H1 (cell line): Measurements from ENCODE around the gene LUZP1. TPM values are rescaled to one million over a fixed set of nuclear protein-coding genes. Genes with fewer than 3 reads are reported as not detected.

ENCODE experiments used
- CTCF ChIA-PET: fragments of 300-600 bp; sonication (Branson Sonifier 250); formaldehyde crosslinking; loops from one replicate; lab custom pipeline; 2021; ENCODE audit not compliant: partially characterized antibody; lab: Charles Lee
- POLR2A ChIA-PET: fragments of 300-600 bp; sonication (Branson Sonifier 250); formaldehyde crosslinking; loops from one replicate; lab custom pipeline; 2021; ENCODE audit warnings: inconsistent platforms; ENCODE audit not compliant: partially characterized antibody; lab: Charles Lee
- DNase-seq, 2 experiments: peaks; one replicate each; pipeline versions ENCODE4 v3.0.0 to v3.0.0-alpha.2; 2010 to 2022; ENCODE audit warnings: low spot score in 2 of 2, low read depth in 1 of 2, mixed read lengths in 1 of 2
- FAIRE-seq: peaks from 2 replicates; lab custom pipeline; 2011; peaks lifted over from hg19 to GRCh38; lab: Jason Lieb, UNC
- H2AFZ ChIP-seq: 2 replicates; pipeline ENCODE4 v1.8.1; 2012; ENCODE audit warnings: low read length, inconsistent platforms
- H2AK5ac ChIP-seq: 2 replicates; pipeline ENCODE4 v1.6.1; 2013; ENCODE audit warnings: low read depth, low read length
- H2BK120ac ChIP-seq: replicated peaks from 2 replicates; pipeline ENCODE3; 2013; ENCODE audit warnings: low read depth, low read length, inconsistent platforms
- H2BK12ac ChIP-seq: 2 replicates; pipeline ENCODE4 v1.6.1; 2013; ENCODE audit warnings: low read depth, low read length
- H2BK15ac ChIP-seq: 2 replicates; pipeline ENCODE4 v1.6.1; 2013; ENCODE audit warnings: low read length
- H2BK20ac ChIP-seq: 2 replicates; pipeline ENCODE4 v1.6.1; 2013; ENCODE audit warnings: low read length
- H2BK5ac ChIP-seq: 2 replicates; pipeline ENCODE4 v1.6.1; 2013; ENCODE audit warnings: low read depth, low read length
- H3K14ac ChIP-seq: 2 replicates; pipeline ENCODE4 v1.6.1; 2013; ENCODE audit warnings: inconsistent platforms; ENCODE audit not compliant: insufficient read length
- H3K18ac ChIP-seq: 2 replicates; pipeline ENCODE4 v1.6.1; 2013; ENCODE audit warnings: low read length; ENCODE audit errors: extremely low read depth
- H3K23ac ChIP-seq: 2 replicates; pipeline ENCODE4 v1.6.1; 2013; ENCODE audit warnings: inconsistent platforms; ENCODE audit not compliant: insufficient read length
- H3K23me2 ChIP-seq: 2 replicates; pipeline ENCODE4 v1.6.1; 2013; ENCODE audit warnings: low read depth, low read length
- H3K27ac ChIP-seq: 2 replicates; pipeline ENCODE4 v1.6.1; 2011; ENCODE audit warnings: low read depth, low read length, inconsistent platforms
- H3K27me3 ChIP-seq, 4 experiments: replicated peaks in 1 of 4; 1 replicate in 1 of 4; 2 replicates in 3 of 4; pipeline versions ENCODE4 v1.6.1 to v1.8.1; 2011 to 2013; ENCODE audit warnings: low read length in 3 of 4, mild to moderate bottlenecking in 3 of 4, inconsistent platforms in 2 of 4, mixed read lengths in 2 of 4, moderate library complexity in 1 of 4; ENCODE audit not compliant: control insufficient read depth in 3 of 4, insufficient read depth in 3 of 4; ENCODE audit errors: extremely low read depth in 1 of 4
- H3K36me3 ChIP-seq, 4 experiments: 2 replicates each; pipeline versions ENCODE4 v1.6.1 to v1.8.1; 2011 to 2013; ENCODE audit warnings: mild to moderate bottlenecking in 4 of 4, low read length in 3 of 4, moderate library complexity in 2 of 4, control low read depth in 1 of 4, inconsistent platforms in 1 of 4; ENCODE audit not compliant: insufficient read depth in 4 of 4, control insufficient read depth in 2 of 4
- H3K4ac ChIP-seq: replicated peaks from 2 replicates; pipeline ENCODE3; 2013; ENCODE audit warnings: low read length, low read depth, mixed read lengths, inconsistent platforms; ENCODE audit not compliant: insufficient read length
- H3K4me1 ChIP-seq, 4 experiments: replicated peaks in 1 of 4; 1 replicate in 1 of 4; 2 replicates in 3 of 4; pipeline versions ENCODE4 v1.6.1 to v1.8.1; 2011 to 2013; ENCODE audit warnings: low read length in 3 of 4, inconsistent platforms in 2 of 4, mixed read lengths in 1 of 4; ENCODE audit not compliant: insufficient read depth in 4 of 4, control insufficient read depth in 3 of 4
- H3K4me2 ChIP-seq, 2 experiments: 2 replicates each; pipeline versions ENCODE4 v1.6.1 to v1.8.1; 2011 to 2013; ENCODE audit warnings: low read depth in 2 of 2, low read length in 2 of 2, control low read depth in 1 of 2, inconsistent platforms in 1 of 2, mild to moderate bottlenecking in 1 of 2; ENCODE audit not compliant: insufficient read depth in 1 of 2
- H3K4me3 ChIP-seq, 4 experiments: fragments of 200-600, 300-600 bp in 1 of 4; sonication (generic), shearing (Covaris generic), sonication (Bioruptor Twin) in 1 of 4; 2 replicates each; pipeline versions ENCODE4 v1.5.1 to v1.8.1; 2011 to 2016; ENCODE audit warnings: low read length in 4 of 4, low read depth in 3 of 4, control low read depth in 2 of 4, inconsistent platforms in 2 of 4, mild to moderate bottlenecking in 2 of 4, mixed read lengths in 1 of 4, moderate library complexity in 1 of 4; ENCODE audit not compliant: insufficient read depth in 2 of 4; ENCODE audit errors: extremely low read depth in 1 of 4
- H3K56ac ChIP-seq: replicated peaks from 2 replicates; pipeline ENCODE3; 2013; ENCODE audit warnings: low read depth, mild to moderate bottlenecking, mixed read lengths, low read length, inconsistent platforms; ENCODE audit not compliant: insufficient read length
- H3K79me1 ChIP-seq: 2 replicates; pipeline ENCODE4 v1.6.1; 2013; ENCODE audit warnings: low read depth, low read length, control low read depth
- H3K79me2 ChIP-seq, 2 experiments: 2 replicates each; pipeline versions ENCODE4 v1.6.1 to v1.8.1; 2012 to 2013; ENCODE audit warnings: low read length in 2 of 2, mild to moderate bottlenecking in 2 of 2, inconsistent platforms in 1 of 2; ENCODE audit not compliant: insufficient read depth in 2 of 2, control insufficient read depth in 1 of 2
- H3K9ac ChIP-seq, 4 experiments: replicated peaks in 1 of 4; 1 replicate in 1 of 4; 2 replicates in 3 of 4; pipeline versions ENCODE4 v1.6.1 to v1.8.1; 2011 to 2013; ENCODE audit warnings: low read depth in 3 of 4, low read length in 3 of 4, control low read depth in 2 of 4, mild to moderate bottlenecking in 2 of 4, moderate library complexity in 2 of 4, inconsistent platforms in 1 of 4; ENCODE audit errors: extremely low read depth in 1 of 4
- H3K9me3 ChIP-seq, 2 experiments: 2 replicates each; pipeline versions ENCODE4 v1.6.1 to v1.8.1; 2012 to 2013; ENCODE audit warnings: mild to moderate bottlenecking in 2 of 2, moderate library complexity in 2 of 2, control low read depth in 1 of 2, inconsistent platforms in 1 of 2, low read depth in 1 of 2, low read length in 1 of 2, mixed read lengths in 1 of 2; ENCODE audit not compliant: insufficient read depth in 2 of 2
- H4K20me1 ChIP-seq, 2 experiments: replicated peaks in 1 of 2; 2 replicates each; pipeline versions ENCODE3 to v1.8.1; 2011 to 2013; ENCODE audit warnings: inconsistent platforms in 2 of 2, low read length in 2 of 2, mild to moderate bottlenecking in 1 of 2; ENCODE audit not compliant: insufficient read depth in 2 of 2, control insufficient read depth in 1 of 2
- H4K5ac ChIP-seq: 2 replicates; pipeline ENCODE4 v1.6.1; 2013; ENCODE audit warnings: low read length, low read depth, mixed read lengths, inconsistent platforms; ENCODE audit not compliant: insufficient read length
- H4K8ac ChIP-seq: 2 replicates; pipeline ENCODE4 v1.8.0; 2013; ENCODE audit warnings: mild to moderate bottlenecking, moderate library complexity, low read length, inconsistent platforms; ENCODE audit not compliant: insufficient read depth; ENCODE audit errors: extremely low read depth
- H4K91ac ChIP-seq: replicated peaks from 2 replicates; pipeline ENCODE3; 2013; ENCODE audit warnings: low read length, mixed read lengths, inconsistent platforms; ENCODE audit not compliant: insufficient read length
- ATF2 ChIP-seq: IDR thresholded peaks from 2 replicates; pipeline ENCODE4 v1.6.1; 2012; ENCODE audit warnings: low read length, inconsistent platforms
- CTCF ChIP-seq, 3 experiments: IDR thresholded peaks; 1 replicate in 2 of 3; 2 replicates in 1 of 3; pipeline versions ENCODE4 v1.5.1 to v1.6.1; 2011; ENCODE audit warnings: low read length in 3 of 3, mild to moderate bottlenecking in 3 of 3, inconsistent platforms in 2 of 3, low read depth in 1 of 3, moderate library complexity in 1 of 3; ENCODE audit not compliant: insufficient read depth in 1 of 3; ENCODE audit errors: control extremely low read depth in 1 of 3
- GTF2F1 ChIP-seq: IDR thresholded peaks from 2 replicates; pipeline ENCODE4 v1.6.1; 2012; ENCODE audit warnings: low read depth, low read length, improper control_type of control experiment, borderline replicate concordance
- KDM5A ChIP-seq: fragments of 200-600 bp; IDR thresholded peaks from 2 replicates; pipeline ENCODE4 v1.7.1; 2012; ENCODE audit warnings: mild to moderate bottlenecking, low read length, inconsistent platforms, mixed read lengths
- NANOG ChIP-seq: IDR thresholded peaks from 2 replicates; pipeline ENCODE4 v1.6.1; 2011; ENCODE audit warnings: low read length, low read depth, mild to moderate bottlenecking, inconsistent platforms; ENCODE audit not compliant: insufficient read depth, poor library complexity, severe bottlenecking
- PHF8 ChIP-seq: fragments of 200-600 bp; sonication (generic); conservative IDR thresholded peaks from 2 replicates; pipeline ENCODE4 v1.7.1; 2012; ENCODE audit warnings: low read depth, mild to moderate bottlenecking, inconsistent platforms, low read length, moderate library complexity
- POLR2AphosphoS5 ChIP-seq: IDR thresholded peaks from 2 replicates; pipeline ENCODE4 v1.6.1; 2011; ENCODE audit warnings: low read depth, low read length
- ZNF274 ChIP-seq: IDR thresholded peaks from 2 replicates; pipeline ENCODE4 v1.7.0; 2012; ENCODE audit warnings: low read length, borderline replicate concordance; ENCODE audit errors: extremely low read depth
- WGBS, 2 experiments: shearing (Covaris generic) in 1 of 2; methylation state at CpG; one replicate each; pipeline versions ENCODE4 v1.1.6 to v1.1.7; 2013 to 2015; ENCODE audit warnings: low lambda C conversion rate in 2 of 2, mixed read lengths in 2 of 2, inconsistent platforms in 1 of 2, low coverage in 1 of 2, missing lambda C conversion rate in 1 of 2; ENCODE audit not compliant: insufficient replicate concordance in 2 of 2, insufficient coverage in 1 of 2, insufficient read length in 1 of 2; ENCODE audit errors: extremely low coverage in 1 of 2, missing lambda C conversion rate in 1 of 2; 5-methylcytosine and 5-hydroxymethylcytosine counted together
- polyA plus RNA-seq, 7 experiments: library from polyadenylated mRNA; depleted of rRNA in 3 of 7; stranded (reverse) in 5 of 7; unstranded in 2 of 7; fragments of >200 nt in 5 of 7; fragments of 200-250 nt in 2 of 7; gene quantifications; 1 replicate in 5 of 7; 2 replicates in 1 of 7; 4 replicates in 1 of 7; pipeline versions ENCODE4 v1.2.1 to v1.2.3, GENCODE V29; 2011 to 2013; ENCODE audit warnings: missing spikeins in 2 of 7, mixed read lengths in 2 of 7
- total RNA-seq: library from RNA; stranded (reverse); fragmentation: NEBNext Ultra II Directional; extraction: Animal tissue kit (Norgen Biotek cat#: 25700); gene quantifications from 2 replicates; pipeline ENCODE4 v1.2.1, GENCODE V29; 2021

Gene LUZP1
- total and polyA plus RNA-seq, 2 of the 8 experiments (the other 6 are each of a cell fraction or from before 2014, with no cell fraction given): 14.0 to 60.5 TPM

- Histone ChIP-seq H3K79me2 (peaks cover 22 to 91% of the 10 kb centered on the region in 2 experiments), H2AFZ (no peak overlapping the region), H2BK12ac (no peak overlapping the region)
- TF ChIP-seq KDM5A: no peak
- TF ChIP-seq NANOG: no peak
- no peak for TF ChIP-seq ZNF274
- TF ChIP-seq POLR2AphosphoS5: no peak
- TF ChIP-seq PHF8: no peak
- no peak for TF ChIP-seq ATF2
- TF ChIP-seq CTCF (IDR thresholded peaks at IDR 0.05; ENCODE audit: control extremely low read depth in 1 of 3, insufficient read depth in 1 of 3, low read depth in 1 of 3, low read length in 3 of 3): no peak
- no peak for TF ChIP-seq GTF2F1
These were observed 17.9 kb downstream of the LUZP1 start for GRCh38 chr1:23150742-23151141.

More at GRCh38 chr1:23150742-23151141, 17.9 kb downstream of the LUZP1 start:
- H2BK120ac ChIP-seq: no peak overlapping the region
- no peak overlapping the region for H3K14ac ChIP-seq
- no peak overlapping the region for H3K27ac ChIP-seq
- no peaks in the 10 kb centered on the region for H3K23me2 ChIP-seq
- no peaks in the 10 kb centered on the region for H3K9me3 ChIP-seq
- H2BK5ac ChIP-seq: no peak overlapping the region
- H4K91ac ChIP-seq: no peak overlapping the region
- no peak overlapping the region for H2AK5ac ChIP-seq
- no peak overlapping the region for H3K4me2 ChIP-seq
- no peak for FAIRE-seq
- CTCF ChIA-PET: interaction anchor here (1.1 to 1.4 kb wide), 3 partner anchors 9 to 34 kb away, joined by 3 read pairs; no protein-coding TSS in a partner anchor
- WGBS, 2 experiments: 89% methylated on average over 5 of the region's 5 CpGs; no CpG with 5 or more reads in 1 of the 2 experiments
- no peak overlapping the region for H3K4ac ChIP-seq
- no peak overlapping the region for H4K5ac ChIP-seq
- H4K20me1 ChIP-seq: peaks cover 14 to 16% of the 10 kb centered on the region in 2 experiments
- no peak overlapping the region for H3K56ac ChIP-seq
- no peak overlapping the region for H3K9ac ChIP-seq
- H3K23ac ChIP-seq: no peak overlapping the region
- H2BK15ac ChIP-seq: no peak overlapping the region
- no peaks in the 10 kb centered on the region for H3K27me3 ChIP-seq
- POLR2A ChIA-PET: interaction anchor here (0.6 to 1.6 kb wide), 4 partner anchors 9 to 110 kb away, joined by 3 to 6 read pairs (median 4); no protein-coding TSS in a partner anchor
- H3K18ac ChIP-seq: no peak overlapping the region
- H3K79me1 ChIP-seq: peaks cover 5% of the 10 kb centered on the region; the same call in 1 of the 2 replicates
- H2BK20ac ChIP-seq: no peak overlapping the region
- peaks cover 0 to 2% (median 0%) of the 10 kb centered on the region in 4 experiments; a peak in 1 of 8 replicates for H3K36me3 ChIP-seq
- H3K4me3 ChIP-seq: no peak overlapping the region
- H3K4me1 ChIP-seq: peaks cover 0 to 1% (median 0%) of the 10 kb centered on the region in 4 experiments; a peak in 1 of 7 replicates
- H4K8ac ChIP-seq: no peak overlapping the region
- no peak for DNase-seq
